RCC 7860 (cell line): ENCODE measurements around the gene PURA.
"Not testable (repeated sequence)": the region's sequence is repeated elsewhere in the genome, so short reads cannot be mapped to it uniquely, and the experiment has no call there.

Experiments used
- DNase-seq: peaks from one replicate; pipeline ENCODE4 v3.0.0-alpha.2; 2015; ENCODE audit warnings: low spot score
- FAIRE-seq: peaks from 2 replicates; lab custom pipeline; 2012; peaks lifted over from hg19 to GRCh38; lab: Jason Lieb, UNC

PURA gene

GRCh38 chr5:140134277-140134935 is 20.5 kb downstream of the PURA start:
- no peak for DNase-seq
- FAIRE-seq, result no peak

DNA sequence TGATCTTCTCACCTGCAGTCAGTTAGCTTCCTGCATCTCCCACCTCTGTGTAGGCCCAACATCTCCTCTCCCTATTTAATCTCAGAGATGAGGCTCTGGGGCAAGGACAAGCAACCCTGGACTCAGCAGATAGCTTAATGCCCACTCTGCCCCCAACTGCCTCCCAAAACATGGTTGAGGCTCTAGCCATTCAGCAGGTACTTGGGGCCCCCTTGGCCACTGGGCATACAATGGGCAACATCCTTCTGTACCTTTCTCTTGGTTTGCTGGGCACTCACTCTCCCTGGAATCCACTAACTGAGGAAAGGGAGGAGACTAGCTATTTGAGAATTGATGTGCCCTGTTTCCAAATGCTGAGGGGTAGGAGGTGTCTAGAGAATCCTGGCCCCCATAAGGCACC is 21.2 kb downstream of the PURA start:
- FAIRE-seq (no peak), DNase-seq (no peak)

DNA sequence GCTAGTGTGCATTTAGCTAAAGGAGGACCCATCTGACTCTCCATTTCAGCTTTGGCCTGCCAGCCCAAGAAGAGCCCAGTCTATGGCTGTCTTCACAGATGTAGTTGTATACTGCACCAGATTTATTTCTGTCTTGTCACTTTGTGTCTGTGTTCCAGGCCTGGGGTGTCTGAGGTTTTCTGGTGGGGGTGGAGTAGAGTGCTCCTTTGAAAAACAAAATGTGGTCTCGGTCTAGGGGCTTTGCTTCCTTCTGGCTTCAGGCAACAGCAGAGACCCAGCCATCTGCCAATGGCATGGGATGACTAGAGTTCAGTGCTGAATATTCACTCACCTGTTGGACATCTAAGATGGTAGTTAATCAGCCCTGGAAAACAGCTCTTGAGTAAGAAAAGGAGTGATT is 22.7 kb downstream of the PURA start:
- no peak for FAIRE-seq
- DNase-seq, result no peak

- FAIRE-seq, result no peak
- no peak for DNase-seq
These were observed 26.5 kb downstream of the PURA start for GRCh38 chr5:140140435-140140834.

DNA sequence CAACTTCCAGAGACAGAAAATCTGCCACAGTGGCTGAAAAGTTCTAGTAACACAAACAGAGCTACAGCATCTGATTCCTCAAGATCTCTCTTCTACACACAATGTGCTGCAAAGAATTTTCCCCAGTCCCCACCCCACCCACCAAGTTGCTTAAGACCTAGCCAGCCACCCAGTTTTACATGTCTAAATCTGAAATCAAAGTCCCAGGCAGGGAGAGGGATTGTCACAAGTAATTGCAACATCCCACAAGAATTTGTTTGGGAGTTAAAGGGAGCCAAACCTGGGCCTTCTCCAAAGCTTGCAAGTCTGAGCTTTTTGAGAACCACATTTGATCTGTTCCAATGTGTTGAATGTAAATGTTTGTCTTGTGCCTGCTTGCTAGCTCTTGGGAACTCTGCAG is 27.3 kb downstream of the PURA start:
- FAIRE-seq (no peak), DNase-seq (no peak)

DNA sequence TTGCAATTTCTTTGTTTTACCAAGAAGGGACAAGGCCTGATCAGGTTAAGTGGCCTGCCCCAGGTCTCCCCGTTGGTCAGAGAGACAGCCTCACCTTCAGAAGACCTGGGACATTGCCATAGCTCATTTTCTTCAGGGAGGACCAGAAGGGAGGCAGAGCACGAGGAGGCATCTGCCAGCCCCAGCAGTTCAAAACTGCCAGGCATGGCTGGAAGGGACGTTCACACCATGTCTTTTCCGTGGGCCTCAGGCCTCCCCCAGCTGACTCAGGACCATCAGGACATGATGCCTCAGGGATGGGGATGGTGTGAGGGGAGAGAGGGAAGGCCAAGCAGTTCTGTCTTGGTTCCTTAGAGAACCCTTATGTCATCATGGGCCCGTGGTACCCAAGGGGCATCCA is 28.3 kb downstream of the PURA start:
- DNase-seq (no peak), FAIRE-seq (no peak)

DNA sequence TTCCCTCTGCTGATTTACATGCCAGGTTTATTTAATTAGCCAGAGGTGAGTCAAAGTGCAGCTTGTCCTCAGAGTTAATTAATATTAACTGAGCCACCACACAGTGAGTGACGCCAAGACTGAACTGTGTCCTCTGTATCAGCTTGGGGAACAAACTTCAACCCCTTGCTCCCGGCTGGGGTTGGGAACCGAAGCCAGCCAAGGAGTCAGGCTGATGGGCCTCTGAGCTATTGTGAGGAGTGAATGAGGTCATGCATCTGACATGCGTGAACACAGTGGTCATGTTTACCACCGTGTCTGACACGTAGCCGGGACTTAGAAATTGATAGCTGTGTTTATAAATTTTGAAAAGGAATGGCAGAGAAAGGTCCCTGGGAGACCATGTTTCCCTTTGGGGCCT is 28.9 kb downstream of the PURA start:
- DNase-seq (no peak), FAIRE-seq (no peak)

GRCh38 chr5:140143521-140144258 is 29.8 kb downstream of the PURA start:
- FAIRE-seq, result no peak
- DNase-seq, result no peak

- no peak for FAIRE-seq
- no peak for DNase-seq
These were observed 31.3 kb downstream of the PURA start for GRCh38 chr5:140145256-140145655.

DNA sequence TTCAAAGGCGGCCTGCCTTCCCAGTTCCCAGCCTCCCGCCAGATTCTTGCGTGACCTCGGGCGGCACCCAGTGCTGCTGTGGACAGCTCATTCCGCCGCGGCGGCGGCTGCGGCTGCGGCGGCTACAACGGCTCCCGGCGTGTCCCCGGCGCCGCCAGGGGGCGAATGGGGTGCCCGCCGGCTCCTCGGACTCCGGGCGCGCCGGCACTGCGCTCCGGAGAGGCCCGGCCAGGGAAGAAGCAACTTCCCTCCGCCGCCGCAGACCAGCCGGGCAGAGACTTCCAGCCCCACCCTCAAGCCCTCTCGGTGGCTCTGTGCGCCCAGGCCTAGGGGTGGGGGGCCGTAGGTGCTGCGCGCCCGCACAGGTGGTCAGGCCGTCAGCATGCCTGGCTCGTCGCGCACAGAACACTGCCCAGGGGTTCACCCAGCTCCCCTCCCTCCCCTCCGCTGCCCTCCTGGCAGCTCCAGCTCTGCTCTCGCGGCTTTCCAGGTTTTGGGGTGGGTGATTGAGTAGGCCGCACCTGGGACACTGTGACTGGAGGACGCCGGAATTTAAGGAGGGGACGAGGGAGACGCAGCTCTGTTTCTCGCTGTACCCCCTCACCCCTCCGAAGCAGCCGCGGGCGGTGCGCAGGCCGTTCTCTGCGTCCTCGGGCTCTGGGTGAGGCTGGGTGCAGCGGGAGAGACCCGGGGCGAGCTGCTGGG is 32.1 kb downstream of the PURA start:
- no peak for DNase-seq
- FAIRE-seq, result no peak

- no peak for DNase-seq
- FAIRE-seq, result no peak
These were observed 32.6 kb downstream of the PURA start for GRCh38 chr5:140146523-140146842.

GRCh38 chr5:140147460-140147859 is 33.6 kb downstream of the PURA start:
- FAIRE-seq (no peak), DNase-seq (no peak)

- FAIRE-seq (no peak), DNase-seq (no peak)
These were observed 34.6 kb downstream of the PURA start for GRCh38 chr5:140148508-140148907.

DNA sequence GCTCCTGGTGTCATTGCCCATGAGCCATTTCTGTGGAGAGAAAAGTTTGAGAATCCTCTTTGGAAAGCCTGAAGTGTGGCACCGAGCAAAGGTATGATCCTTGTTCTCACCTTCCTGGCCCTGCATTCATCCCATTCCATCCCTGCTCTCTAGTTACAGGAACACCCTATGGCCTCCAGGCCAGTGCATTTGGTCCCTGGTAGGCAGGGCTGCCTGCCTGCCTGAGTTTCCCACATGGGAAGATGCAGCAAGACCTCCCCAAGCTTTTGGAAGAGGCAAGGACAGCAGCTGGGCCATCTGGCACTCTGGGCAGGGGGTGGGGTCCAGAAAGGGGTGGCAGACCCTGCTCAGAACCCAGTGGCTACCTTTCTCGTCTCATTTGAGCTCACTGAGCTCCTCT is 36.3 kb downstream of the PURA start:
- DNase-seq (no peak), FAIRE-seq (no peak)

GRCh38 chr5:140151144-140152021 is 37.5 kb downstream of the PURA start:
- FAIRE-seq, result no peak
- no peak for DNase-seq

- DNase-seq, result no peak
- no peak for FAIRE-seq
These were observed 38.4 kb downstream of the PURA start for GRCh38 chr5:140152022-140152999.

GRCh38 chr5:140153255-140153654 is 39.3 kb downstream of the PURA start:
- no peak for FAIRE-seq
- no peak for DNase-seq

DNA sequence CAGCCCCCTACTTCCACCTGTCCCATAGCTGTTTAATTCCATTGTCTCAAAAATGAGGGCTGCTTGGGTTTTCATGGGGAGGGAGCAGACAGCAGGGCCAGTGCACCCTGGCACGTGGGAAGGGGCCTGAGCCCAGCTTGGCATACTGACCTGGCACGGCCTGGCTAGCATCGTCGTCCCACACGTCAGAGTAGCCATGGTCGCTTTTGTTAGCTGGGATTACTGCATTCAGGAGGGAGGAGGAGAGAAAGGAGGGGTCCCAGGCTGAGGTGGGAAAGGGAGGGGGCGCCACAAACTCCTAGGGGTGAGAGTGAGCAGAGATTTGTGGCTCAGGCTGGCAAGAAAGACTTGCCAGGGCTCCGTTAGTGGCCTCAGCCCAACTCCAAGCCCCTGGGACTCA is 40.0 kb downstream of the PURA start:
- FAIRE-seq (no peak), DNase-seq (no peak)

- not testable (repeated sequence) for FAIRE-seq
These were observed 40.9 kb downstream of the PURA start for GRCh38 chr5:140154710-140155381.

More at GRCh38 chr5:140154710-140155381, 40.9 kb downstream of the PURA start:
- not testable (repeated sequence) for DNase-seq
